ENCODE data around the gene ZNF80. TPM values are rescaled to one million over a fixed set of nuclear protein-coding genes. Genes with fewer than 3 reads are reported as not detected.

ZNF80 gene
- total RNA-seq, 4 donors from 2014 or later = not detected

- no peak for DNase-seq (ENCODE audit: low spot score in 2 of 2)
- intact Hi-C loops (cut with DNase I; ENCODE audit: low total_unique reads) = no loop called here
- WGBS, 2 donors = 89 to 100% methylated on average over 2 of the region's 2 CpGs
- TF ChIP-seq CTCF (IDR thresholded peaks at IDR 0.05) (no peak), POLR2A (IDR thresholded peaks at IDR 0.05) (no peak)
- H3K4me3 ChIP-seq (ENCODE audit: low read depth, poor library complexity, severe bottlenecking) = no peak overlapping the region
These were observed 32.6 kb upstream of the ZNF80 start for GRCh38 chr3:114270019-114270418.

- H3K4me3 ChIP-seq (ENCODE audit: low read depth, poor library complexity, severe bottlenecking) = no peak overlapping the region
- no peak for TF ChIP-seq POLR2A (IDR thresholded peaks at IDR 0.05)
- TF ChIP-seq CTCF (IDR thresholded peaks at IDR 0.05) = no peak
- DNase-seq (ENCODE audit: low spot score in 2 of 2) = no peak
- intact Hi-C loops (cut with DNase I; ENCODE audit: low total_unique reads) = no loop called here
These were observed 22.8 kb upstream of the ZNF80 start for GRCh38 chr3:114260152-114260551.

GRCh38 chr3:114259566-114259965 lies 22.2 kb upstream of the ZNF80 start:
- WGBS, 2 donors = 92 to 96% methylated on average over 1 of the region's 1 CpG
- H3K4me3 ChIP-seq (ENCODE audit: low read depth, poor library complexity, severe bottlenecking) = no peak overlapping the region
- intact Hi-C loops (cut with DNase I; ENCODE audit: low total_unique reads) = no loop called here
- no peak for DNase-seq (ENCODE audit: low spot score in 2 of 2)
- TF ChIP-seq CTCF (IDR thresholded peaks at IDR 0.05) (no peak), POLR2A (IDR thresholded peaks at IDR 0.05) (no peak)

GRCh38 chr3:114253505-114253904 lies 16.1 kb upstream of the ZNF80 start:
- DNase-seq (ENCODE audit: low spot score in 2 of 2) = no peak
- intact Hi-C loops (cut with DNase I; ENCODE audit: low total_unique reads) = no loop called here
- TF ChIP-seq CTCF (IDR thresholded peaks at IDR 0.05) (no peak), POLR2A (IDR thresholded peaks at IDR 0.05) (no peak)
- H3K4me3 ChIP-seq (ENCODE audit: low read depth, poor library complexity, severe bottlenecking) = no peak overlapping the region
- WGBS, 2 donors = 84 to 86% methylated on average over 1 of the region's 1 CpG

GRCh38 chr3:114252954-114253353 lies 15.6 kb upstream of the ZNF80 start:
- WGBS, 2 donors = 78 to 92% methylated on average over 1 of the region's 1 CpG
- TF ChIP-seq POLR2A (IDR thresholded peaks at IDR 0.05) (no peak), CTCF (IDR thresholded peaks at IDR 0.05) (no peak)
- H3K4me3 ChIP-seq (ENCODE audit: low read depth, poor library complexity, severe bottlenecking) = no peak overlapping the region
- DNase-seq (ENCODE audit: low spot score in 2 of 2) = no peak
- intact Hi-C loops (cut with DNase I; ENCODE audit: low total_unique reads) = no loop called here

- intact Hi-C loops (cut with DNase I; ENCODE audit: low total_unique reads) = no loop called here
- H3K4me3 ChIP-seq (ENCODE audit: low read depth, poor library complexity, severe bottlenecking) = no peak overlapping the region
- TF ChIP-seq CTCF (IDR thresholded peaks at IDR 0.05) (no peak), POLR2A (IDR thresholded peaks at IDR 0.05) (no peak)
- no peak for DNase-seq (ENCODE audit: low spot score in 2 of 2)
These were observed 5.6 kb upstream of the ZNF80 start for GRCh38 chr3:114242947-114243346.

Measured in lower leg skin (tissue), 4 donors.